Kidney epithelial cell (primary cell): Measurements from ENCODE around the gene SYTL3. TPM values are rescaled to one million over a fixed set of nuclear protein-coding genes. Genes with fewer than 3 reads are reported as not detected.

ENCODE experiments used
- DNase-seq: peaks from one replicate; pipeline ENCODE4 v3.0.0-alpha.2; 2010; ENCODE audit warnings: low read depth
- H3K27me3 ChIP-seq: 2 replicates; pipeline ENCODE4 v1.6.0; 2011; ENCODE audit warnings: low read length; ENCODE audit not compliant: control insufficient read depth, insufficient read depth
- H3K36me3 ChIP-seq: 2 replicates; pipeline ENCODE4 v1.5.1; 2011; ENCODE audit warnings: low read length; ENCODE audit not compliant: control insufficient read depth, insufficient read depth
- H3K4me3 ChIP-seq: 2 replicates; pipeline ENCODE4 v1.5.1; 2011; ENCODE audit warnings: low read depth, mild to moderate bottlenecking, control low read depth, low read length
- total RNA-seq: library from RNA; depleted of rRNA; stranded (reverse); fragments of >200 nt; gene quantifications from 2 replicates; pipeline ENCODE4 v1.2.3, GENCODE V29; 2015
- TF ChIP-seq, protein P1 (sequence below): IDR thresholded peaks from 2 replicates; pipeline ENCODE4 v1.5.1; 2011; ENCODE audit warnings: mild to moderate bottlenecking, moderate library complexity, low read length, control low read depth, inconsistent platforms; ENCODE audit not compliant: insufficient read depth, poor library complexity, severe bottlenecking

SYTL3 gene
- total RNA-seq, 1 donor from 2014 or later = 3.6 TPM

DNA sequence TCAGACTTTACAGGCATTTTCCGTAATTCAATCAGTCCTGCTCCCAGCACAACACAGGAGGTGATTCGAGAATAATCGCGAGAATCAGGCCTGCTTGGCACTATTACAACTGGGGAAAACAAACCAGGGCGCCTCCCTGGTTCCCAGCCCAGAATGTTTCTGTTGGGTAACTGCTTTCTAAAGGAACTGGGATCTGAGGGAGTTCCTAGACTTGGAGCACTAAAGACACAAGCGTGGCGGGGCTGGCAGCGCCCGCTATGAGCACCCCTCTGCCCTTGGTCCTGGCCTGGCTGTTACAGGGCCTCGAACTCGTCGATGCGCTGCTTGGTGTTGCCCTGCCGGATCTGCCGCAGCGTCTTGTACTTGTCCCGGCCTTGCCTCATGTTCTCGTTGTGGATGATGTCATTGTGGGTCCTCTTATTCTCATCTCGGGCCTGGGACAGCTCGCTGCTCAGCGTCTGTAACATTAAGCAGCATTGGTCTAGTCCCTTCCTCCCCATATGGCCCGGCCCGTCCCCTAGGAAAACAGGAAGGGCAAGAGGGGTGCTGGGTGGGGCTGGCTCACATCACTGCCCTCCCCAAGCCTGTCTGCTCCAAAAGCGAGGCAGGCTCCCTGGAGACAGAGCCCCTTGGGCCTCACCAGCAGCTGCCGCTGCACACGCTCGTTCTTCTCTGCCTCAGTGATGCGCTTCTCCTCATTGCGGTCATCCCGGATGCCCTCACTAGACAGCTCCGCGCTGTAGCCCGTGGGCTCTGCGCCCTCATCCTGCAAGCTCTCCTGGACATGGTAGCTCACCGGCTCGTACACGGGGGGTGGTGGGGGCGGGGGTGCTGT lies 117.0 kb downstream of the SYTL3 start:
- Histone ChIP-seq H3K27me3 (no peaks in the 10 kb centered on the region), H3K4me3 (no peak overlapping the region), H3K36me3 (peaks cover 23% of the 10 kb centered on the region)
- no peak for DNase-seq
- TF ChIP-seq, protein P1, sequence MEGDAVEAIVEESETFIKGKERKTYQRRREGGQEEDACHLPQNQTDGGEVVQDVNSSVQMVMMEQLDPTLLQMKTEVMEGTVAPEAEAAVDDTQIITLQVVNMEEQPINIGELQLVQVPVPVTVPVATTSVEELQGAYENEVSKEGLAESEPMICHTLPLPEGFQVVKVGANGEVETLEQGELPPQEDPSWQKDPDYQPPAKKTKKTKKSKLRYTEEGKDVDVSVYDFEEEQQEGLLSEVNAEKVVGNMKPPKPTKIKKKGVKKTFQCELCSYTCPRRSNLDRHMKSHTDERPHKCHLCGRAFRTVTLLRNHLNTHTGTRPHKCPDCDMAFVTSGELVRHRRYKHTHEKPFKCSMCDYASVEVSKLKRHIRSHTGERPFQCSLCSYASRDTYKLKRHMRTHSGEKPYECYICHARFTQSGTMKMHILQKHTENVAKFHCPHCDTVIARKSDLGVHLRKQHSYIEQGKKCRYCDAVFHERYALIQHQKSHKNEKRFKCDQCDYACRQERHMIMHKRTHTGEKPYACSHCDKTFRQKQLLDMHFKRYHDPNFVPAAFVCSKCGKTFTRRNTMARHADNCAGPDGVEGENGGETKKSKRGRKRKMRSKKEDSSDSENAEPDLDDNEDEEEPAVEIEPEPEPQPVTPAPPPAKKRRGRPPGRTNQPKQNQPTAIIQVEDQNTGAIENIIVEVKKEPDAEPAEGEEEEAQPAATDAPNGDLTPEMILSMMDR = no peak

DNA sequence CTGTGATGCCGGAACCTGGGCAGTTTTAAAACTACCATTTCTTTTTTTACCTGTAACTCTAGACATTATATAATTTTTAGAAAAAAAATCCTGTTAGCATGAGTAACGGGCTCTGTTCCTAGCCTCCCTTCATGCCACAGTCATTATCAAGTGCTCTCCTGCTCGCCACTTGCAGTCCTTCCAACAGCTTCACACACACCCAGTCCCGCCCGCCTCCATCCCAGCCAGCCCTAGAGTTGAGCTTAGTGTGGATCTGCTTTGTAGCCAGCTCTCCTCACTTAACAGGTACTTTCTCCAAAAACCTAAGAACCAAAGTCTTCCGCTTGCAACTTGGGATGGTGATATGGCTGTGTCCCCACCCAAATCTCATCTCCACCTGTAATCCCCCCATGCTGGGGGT lies 117.9 kb downstream of the SYTL3 start:
- no peak for DNase-seq
- no peak overlapping the region for H3K4me3 ChIP-seq
- peaks cover 25% of the 10 kb centered on the region for H3K36me3 ChIP-seq
- TF ChIP-seq, protein P1 = no peak
- H3K27me3 ChIP-seq = no peaks in the 10 kb centered on the region

DNA sequence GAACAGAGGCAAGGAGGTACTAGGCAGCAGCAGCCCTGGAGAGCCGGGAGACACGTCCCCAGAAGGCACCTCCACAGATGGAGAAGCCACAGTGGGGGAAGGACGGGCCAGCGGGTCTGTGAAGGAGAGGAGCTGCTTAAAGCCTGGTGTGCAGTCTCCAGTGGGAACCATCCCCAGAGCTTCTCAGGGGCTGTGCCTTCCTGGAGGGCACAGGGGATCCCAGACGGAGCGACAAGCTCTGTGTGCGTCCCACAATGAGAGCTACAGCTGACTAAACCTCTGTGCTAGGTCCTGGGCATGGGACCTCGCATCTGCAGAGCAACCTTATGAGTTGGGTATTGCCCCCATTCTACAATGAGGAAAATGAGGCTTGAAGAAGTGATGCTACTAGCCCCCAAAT lies 118.6 kb downstream of the SYTL3 start:
- Histone ChIP-seq H3K36me3 (peaks cover 25% of the 10 kb centered on the region), H3K27me3 (no peaks in the 10 kb centered on the region), H3K4me3 (no peak overlapping the region)
- TF ChIP-seq, protein P1 = no peak
- DNase-seq = no peak

DNA sequence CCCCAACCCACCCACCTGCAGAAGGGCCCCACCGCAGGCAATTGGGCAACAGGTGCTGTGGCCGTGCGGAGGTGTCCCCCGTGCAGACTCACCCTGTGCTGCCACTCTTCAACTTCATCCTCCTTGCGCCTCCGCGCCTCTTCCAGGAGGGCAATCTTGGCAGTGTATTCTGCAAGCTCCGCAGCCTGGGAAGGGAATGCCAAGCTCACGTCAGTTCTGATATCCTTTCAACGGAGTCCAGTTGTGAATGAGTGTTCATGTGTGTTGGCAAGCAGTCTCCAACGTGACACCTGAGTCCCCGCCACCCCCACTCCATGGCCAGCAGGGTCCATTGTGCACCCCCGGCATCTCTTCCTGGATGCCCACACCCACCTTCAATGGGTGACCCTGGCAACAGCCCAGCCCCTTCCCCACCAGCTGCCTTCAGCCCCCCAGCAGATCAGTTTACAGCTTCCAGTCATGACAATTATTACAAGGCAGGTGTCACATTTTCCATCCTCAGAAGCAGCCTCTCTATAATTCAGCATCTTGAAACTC lies 119.4 kb downstream of the SYTL3 start:
- no peak overlapping the region for H3K4me3 ChIP-seq
- H3K36me3 ChIP-seq = peaks cover 25% of the 10 kb centered on the region
- TF ChIP-seq, protein P1 = no peak
- no peak for DNase-seq
- H3K27me3 ChIP-seq = no peaks in the 10 kb centered on the region

DNA sequence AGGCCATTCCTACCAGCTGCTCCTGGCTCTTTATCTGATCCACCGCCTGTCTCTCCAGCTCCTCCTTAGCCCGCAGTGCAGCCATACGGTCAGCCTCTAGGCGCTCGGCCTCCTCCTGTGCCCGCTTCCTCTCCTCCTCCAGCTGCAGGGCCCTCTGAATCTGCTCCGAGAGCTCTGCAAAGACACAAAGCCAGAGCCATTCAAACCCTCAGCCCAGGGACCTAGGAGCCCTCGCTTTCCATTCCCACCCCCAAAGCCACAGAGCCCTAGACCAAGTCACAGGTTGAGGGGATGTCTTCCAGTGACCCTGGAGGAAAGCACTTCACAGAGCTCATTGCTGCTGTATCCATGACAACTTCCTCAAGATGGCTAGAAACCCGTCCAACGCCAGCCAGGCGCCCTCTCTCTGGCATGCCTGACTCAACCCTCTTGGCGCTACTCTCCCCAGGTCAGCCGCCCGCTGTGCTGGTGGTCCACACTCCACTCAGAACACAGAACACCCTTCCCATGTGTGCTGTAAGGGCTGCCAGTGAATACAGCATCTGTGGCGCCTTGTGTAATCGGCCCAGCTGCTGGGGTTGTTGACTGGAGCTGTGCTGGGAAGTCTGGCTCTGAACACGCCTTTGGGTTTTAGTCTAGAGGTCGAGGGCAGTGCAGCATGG lies 120.0 kb downstream of the SYTL3 start:
- no peak overlapping the region for H3K4me3 ChIP-seq
- H3K36me3 ChIP-seq = peaks cover 27% of the 10 kb centered on the region
- H3K27me3 ChIP-seq = no peaks in the 10 kb centered on the region
- TF ChIP-seq, protein P1 = no peak
- DNase-seq = no peak
